ENCODE data around the gene CPEB1.
"Not testable (repeated sequence)": the region's sequence is repeated elsewhere in the genome, so short reads cannot be mapped to it uniquely, and the experiment has no call there.

GRCh38 chr15:82534457-82534861 lies 112.7 kb downstream of the CPEB1 start:
- TF ChIP-seq, protein P1, sequence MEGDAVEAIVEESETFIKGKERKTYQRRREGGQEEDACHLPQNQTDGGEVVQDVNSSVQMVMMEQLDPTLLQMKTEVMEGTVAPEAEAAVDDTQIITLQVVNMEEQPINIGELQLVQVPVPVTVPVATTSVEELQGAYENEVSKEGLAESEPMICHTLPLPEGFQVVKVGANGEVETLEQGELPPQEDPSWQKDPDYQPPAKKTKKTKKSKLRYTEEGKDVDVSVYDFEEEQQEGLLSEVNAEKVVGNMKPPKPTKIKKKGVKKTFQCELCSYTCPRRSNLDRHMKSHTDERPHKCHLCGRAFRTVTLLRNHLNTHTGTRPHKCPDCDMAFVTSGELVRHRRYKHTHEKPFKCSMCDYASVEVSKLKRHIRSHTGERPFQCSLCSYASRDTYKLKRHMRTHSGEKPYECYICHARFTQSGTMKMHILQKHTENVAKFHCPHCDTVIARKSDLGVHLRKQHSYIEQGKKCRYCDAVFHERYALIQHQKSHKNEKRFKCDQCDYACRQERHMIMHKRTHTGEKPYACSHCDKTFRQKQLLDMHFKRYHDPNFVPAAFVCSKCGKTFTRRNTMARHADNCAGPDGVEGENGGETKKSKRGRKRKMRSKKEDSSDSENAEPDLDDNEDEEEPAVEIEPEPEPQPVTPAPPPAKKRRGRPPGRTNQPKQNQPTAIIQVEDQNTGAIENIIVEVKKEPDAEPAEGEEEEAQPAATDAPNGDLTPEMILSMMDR (IDR thresholded peaks at IDR 0.05): not testable (repeated sequence)
- TF ChIP-seq EZH2 (IDR thresholded peaks at IDR 0.05; ENCODE audit: borderline replicate concordance, insufficient read depth, low read depth, low read length, poor library complexity, severe bottlenecking): not testable (repeated sequence)

Data from B cell (primary cell).